Spleen (tissue), 7 donors: ENCODE results near the gene TAOK1.

Experiments used
- POLR2A ChIP-seq, 3 donors: fragments of 450-650 bp; IDR thresholded peaks; one replicate each; pipeline ENCODE4 v1.5.1; 2017; ENCODE audit warnings: antibody characterized with exemption in 3 of 3, mild to moderate bottlenecking in 1 of 3
- TF ChIP-seq, protein P1 (sequence below), 11 experiments: fragments of 200-600 bp in 7 of 11; fragments of 450-650 bp in 4 of 11; sonication (generic) in 4 of 11; IDR thresholded peaks in 8 of 11; conservative IDR thresholded peaks in 3 of 11; 1 replicate in 7 of 11; 2 replicates in 4 of 11; pipeline versions ENCODE4 v1.4.0 to v1.8.0; 2016 to 2021; ENCODE audit warnings: antibody characterized with exemption in 11 of 11, inconsistent platforms in 4 of 11, mild to moderate bottlenecking in 1 of 11
- donor health status: DM: no; HTN: no; CAD: no; lungs with moderate emphysema.
- donor health status: DM: no; HTN: no; CAD: no.
- donor health status: DM: no; HTN: no; CAD: no.

DNA sequence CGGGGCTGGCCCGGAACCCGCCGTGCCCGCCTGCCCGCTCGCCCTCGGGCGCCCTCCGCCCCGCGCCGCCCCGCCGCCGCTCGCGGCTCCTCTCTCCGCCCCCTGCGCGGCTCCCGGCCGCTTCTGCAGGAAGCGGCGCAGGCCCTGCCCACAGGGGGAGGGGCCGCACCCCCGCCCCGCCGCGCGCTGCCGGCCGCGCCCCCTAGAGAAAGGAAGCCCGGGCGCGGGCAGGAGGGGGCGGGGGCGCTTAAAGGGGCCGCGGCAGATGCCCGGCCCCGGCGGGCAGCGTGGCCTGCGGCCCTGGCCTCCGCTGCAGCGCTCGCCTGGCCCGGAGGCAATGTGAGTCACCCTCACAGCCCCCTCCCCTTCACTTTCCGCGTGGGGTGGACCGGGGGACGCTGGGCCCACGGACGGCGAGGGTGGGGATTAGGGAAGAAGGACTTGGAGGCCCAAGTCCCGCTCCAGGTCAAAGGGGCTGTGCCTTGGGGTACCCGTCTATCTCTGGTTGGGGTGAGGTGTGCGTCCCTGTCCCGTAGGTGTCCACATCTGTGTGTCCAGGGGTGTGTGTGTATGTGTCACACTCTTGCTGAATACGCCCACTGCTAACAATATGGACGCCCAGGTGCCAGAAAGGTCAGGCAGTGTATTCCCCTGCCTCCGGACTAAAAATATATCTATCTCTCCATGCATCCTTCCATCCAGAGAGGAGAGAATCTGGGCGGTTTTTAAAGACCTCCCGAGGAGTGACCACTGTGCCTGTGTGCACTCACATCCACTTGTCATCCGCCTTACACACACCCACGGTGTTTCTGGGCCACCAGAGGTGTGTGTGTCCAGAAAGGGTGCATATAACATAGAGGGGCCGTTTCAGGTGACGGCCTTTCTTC lies 199.6 kb downstream of the TAOK1 start, which contains the start of gene GIT1:
- TF ChIP-seq, protein P1, sequence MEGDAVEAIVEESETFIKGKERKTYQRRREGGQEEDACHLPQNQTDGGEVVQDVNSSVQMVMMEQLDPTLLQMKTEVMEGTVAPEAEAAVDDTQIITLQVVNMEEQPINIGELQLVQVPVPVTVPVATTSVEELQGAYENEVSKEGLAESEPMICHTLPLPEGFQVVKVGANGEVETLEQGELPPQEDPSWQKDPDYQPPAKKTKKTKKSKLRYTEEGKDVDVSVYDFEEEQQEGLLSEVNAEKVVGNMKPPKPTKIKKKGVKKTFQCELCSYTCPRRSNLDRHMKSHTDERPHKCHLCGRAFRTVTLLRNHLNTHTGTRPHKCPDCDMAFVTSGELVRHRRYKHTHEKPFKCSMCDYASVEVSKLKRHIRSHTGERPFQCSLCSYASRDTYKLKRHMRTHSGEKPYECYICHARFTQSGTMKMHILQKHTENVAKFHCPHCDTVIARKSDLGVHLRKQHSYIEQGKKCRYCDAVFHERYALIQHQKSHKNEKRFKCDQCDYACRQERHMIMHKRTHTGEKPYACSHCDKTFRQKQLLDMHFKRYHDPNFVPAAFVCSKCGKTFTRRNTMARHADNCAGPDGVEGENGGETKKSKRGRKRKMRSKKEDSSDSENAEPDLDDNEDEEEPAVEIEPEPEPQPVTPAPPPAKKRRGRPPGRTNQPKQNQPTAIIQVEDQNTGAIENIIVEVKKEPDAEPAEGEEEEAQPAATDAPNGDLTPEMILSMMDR (IDR thresholded peaks at IDR 0.05 in 8 of 11, conservative IDR thresholded peaks at IDR 0.05 in 3 of 11), result peak in 4 of 11 experiments; percentile 31 to 51 (median 34)
- peak in 2 of 3 donors; percentile 13 to 64 for TF ChIP-seq POLR2A (IDR thresholded peaks at IDR 0.05)
